ENCODE measurements around the gene SMAD9.

GRCh38 chr13:36945078-36945477, 25.0 kb upstream of the SMAD9 start:
- no peak for TF ChIP-seq POLR2A (IDR thresholded peaks at IDR 0.05)
- TF ChIP-seq CTCF (IDR thresholded peaks at IDR 0.05): no peak
